Measurements from ENCODE around the gene BOLA1. TPM values are rescaled to one million over a fixed set of nuclear protein-coding genes. Genes with fewer than 3 reads are reported as not detected.
"Not testable (repeated sequence)": the region's sequence is repeated elsewhere in the genome, so short reads cannot be mapped to it uniquely, and the experiment has no call there.

BOLA1 gene, protein sequence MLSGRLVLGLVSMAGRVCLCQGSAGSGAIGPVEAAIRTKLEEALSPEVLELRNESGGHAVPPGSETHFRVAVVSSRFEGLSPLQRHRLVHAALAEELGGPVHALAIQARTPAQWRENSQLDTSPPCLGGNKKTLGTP
- polyA plus RNA-seq (2013, experiment 1 of 4), result 8.5 TPM
- polyA plus RNA-seq (2013, experiment 2 of 4), result 6.8 TPM
- 8.1 TPM for polyA plus RNA-seq (2013, experiment 3 of 4)
- 7.9 TPM for polyA plus RNA-seq (2013, experiment 4 of 4)

DNA sequence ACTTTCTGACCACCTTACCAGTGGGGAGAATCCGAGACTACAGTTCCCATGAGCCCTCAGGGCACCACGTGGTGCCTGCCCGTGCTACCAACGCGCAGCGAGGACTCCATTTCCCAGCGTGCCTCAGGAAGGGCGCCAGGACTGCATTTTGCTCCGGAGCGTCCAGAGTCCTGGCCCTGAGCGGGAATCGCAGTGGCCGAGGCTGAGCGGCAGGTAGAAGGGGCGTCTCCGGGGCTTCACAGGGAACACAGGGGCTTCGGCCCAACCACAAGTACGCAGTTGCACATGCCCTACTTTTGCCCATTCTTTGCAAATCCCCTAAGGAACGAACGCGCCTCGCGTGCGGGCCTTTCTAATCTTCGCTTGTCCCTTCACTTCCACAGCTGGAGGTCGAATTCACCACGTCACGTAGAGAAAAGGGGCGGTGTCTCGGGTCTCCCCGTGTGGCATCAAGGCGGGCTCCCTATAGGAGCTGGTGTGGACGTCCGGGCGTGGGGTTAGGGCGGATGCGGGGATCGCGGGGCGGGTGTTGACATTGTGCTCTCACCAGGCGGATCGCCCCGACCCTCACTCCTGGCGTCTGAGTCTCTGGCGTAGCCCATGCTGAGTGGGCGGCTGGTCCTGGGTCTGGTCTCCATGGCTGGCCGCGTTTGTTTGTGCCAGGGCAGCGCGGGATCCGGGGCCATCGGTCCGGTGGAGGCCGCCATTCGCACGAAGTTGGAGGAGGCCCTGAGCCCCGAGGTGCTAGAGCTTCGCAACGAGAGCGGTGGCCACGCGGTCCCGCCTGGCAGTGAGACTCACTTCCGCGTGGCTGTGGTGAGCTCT is at the start of gene BOLA1:
Gene BOLA1 (plus strand): TSS at position 109 of the 825 bp plus-strand sequence. CDS start 492 bp downstream, at position 601.
- Histone ChIP-seq H3K9me3 (ENCODE audit: control insufficient read depth, low read length) (no peaks in the 10 kb centered on the region), H3K4me3 (ENCODE audit: insufficient read depth, low read depth, low read length) (peak within 1 kb of the TSS; percentile 46), H3K27me3 (ENCODE audit: control insufficient read depth, insufficient read depth, low read length, poor library complexity, severe bottlenecking) (no peaks in the 10 kb centered on the region), H3K27ac (ENCODE audit: insufficient read depth, low read depth, low read length, poor library complexity, severe bottlenecking) (no peak within 1 kb of the TSS), H3K4me1 (ENCODE audit: control insufficient read depth, insufficient read depth, low read length) (no peaks in the 10 kb centered on the region), H3K36me3 (ENCODE audit: control insufficient read depth, insufficient read depth, low read length) (no peaks in the 10 kb centered on the region)
- WGBS, 2 experiments, result 65 to 69% methylated on average over 65 of the region's 65 CpGs

DNA sequence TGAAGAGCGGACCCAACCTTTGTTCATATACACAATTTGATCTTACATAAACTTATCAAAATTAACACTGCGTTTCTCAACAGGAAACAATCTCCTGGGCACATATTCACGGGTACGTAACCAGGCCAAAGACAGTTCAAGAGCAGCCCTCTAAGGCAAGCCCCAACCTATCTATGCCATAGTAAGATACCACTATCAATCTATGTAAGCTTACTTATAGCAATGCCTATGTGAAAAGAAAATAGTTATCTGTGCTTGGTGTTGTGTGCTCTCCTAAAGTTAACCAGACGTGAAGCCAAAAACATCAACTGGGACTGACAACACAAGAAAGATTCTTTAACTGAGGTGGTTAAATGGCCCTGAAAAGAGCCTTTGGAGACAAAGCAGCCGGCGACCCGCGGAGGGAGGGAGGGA is 49.4 kb upstream of the BOLA1 start:
- Histone ChIP-seq H3K27ac (ENCODE audit: insufficient read depth, low read depth, low read length, poor library complexity, severe bottlenecking) (peak overlapping the region; percentile 41), H3K27me3 (ENCODE audit: control insufficient read depth, insufficient read depth, low read length, poor library complexity, severe bottlenecking) (no peaks in the 10 kb centered on the region)
- 1 to 2% methylated on average over 5 of the region's 9 CpGs for WGBS, 2 experiments

DNA sequence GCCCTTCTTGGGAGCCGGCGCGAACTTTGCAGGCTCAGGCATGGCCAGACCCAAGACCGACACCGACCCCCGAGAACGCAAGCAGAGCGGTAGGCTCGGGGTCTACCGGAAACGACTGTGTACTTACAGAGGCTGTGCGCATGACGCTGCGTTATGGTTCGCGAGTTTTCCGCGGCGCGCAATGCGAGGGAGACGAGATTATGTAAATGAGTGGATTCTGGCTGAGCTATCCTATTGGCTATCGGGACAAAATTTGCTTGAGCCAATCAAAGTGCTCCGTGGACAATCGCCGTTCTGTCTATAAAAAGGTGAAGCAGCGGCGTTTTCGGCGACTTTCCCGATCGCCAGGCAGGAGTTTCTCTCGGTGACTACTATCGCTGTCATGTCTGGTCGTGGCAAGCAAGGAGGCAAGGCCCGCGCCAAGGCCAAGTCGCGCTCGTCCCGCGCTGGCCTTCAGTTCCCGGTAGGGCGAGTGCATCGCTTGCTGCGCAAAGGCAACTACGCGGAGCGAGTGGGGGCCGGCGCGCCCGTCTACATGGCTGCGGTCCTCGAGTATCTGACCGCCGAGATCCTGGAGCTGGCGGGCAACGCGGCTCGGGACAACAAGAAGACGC is 48.5 kb upstream of the BOLA1 start:
- H3K27ac ChIP-seq (ENCODE audit: insufficient read depth, low read depth, low read length, poor library complexity, severe bottlenecking); H3K36me3 ChIP-seq (ENCODE audit: control insufficient read depth, insufficient read depth, low read length); H3K9me3 ChIP-seq (ENCODE audit: control insufficient read depth, low read length); H3K4me3 ChIP-seq (ENCODE audit: insufficient read depth, low read depth, low read length); H3K4me1 ChIP-seq (ENCODE audit: control insufficient read depth, insufficient read depth, low read length); H3K27me3 ChIP-seq (ENCODE audit: control insufficient read depth, insufficient read depth, low read length, poor library complexity, severe bottlenecking): not testable (repeated sequence)
- WGBS, 2 experiments, result no CpG with 5 or more reads among the region's 62 CpGs

More for the DNA sequence above, 49.4 kb upstream of the BOLA1 start:
- Histone ChIP-seq H3K4me1 (ENCODE audit: control insufficient read depth, insufficient read depth, low read length) (peaks cover 8% of the 10 kb centered on the region), H3K36me3 (ENCODE audit: control insufficient read depth, insufficient read depth, low read length) (no peaks in the 10 kb centered on the region), H3K9me3 (ENCODE audit: control insufficient read depth, low read length) (no peaks in the 10 kb centered on the region), H3K4me3 (ENCODE audit: insufficient read depth, low read depth, low read length) (peak overlapping the region; percentile 53)

DNA sequence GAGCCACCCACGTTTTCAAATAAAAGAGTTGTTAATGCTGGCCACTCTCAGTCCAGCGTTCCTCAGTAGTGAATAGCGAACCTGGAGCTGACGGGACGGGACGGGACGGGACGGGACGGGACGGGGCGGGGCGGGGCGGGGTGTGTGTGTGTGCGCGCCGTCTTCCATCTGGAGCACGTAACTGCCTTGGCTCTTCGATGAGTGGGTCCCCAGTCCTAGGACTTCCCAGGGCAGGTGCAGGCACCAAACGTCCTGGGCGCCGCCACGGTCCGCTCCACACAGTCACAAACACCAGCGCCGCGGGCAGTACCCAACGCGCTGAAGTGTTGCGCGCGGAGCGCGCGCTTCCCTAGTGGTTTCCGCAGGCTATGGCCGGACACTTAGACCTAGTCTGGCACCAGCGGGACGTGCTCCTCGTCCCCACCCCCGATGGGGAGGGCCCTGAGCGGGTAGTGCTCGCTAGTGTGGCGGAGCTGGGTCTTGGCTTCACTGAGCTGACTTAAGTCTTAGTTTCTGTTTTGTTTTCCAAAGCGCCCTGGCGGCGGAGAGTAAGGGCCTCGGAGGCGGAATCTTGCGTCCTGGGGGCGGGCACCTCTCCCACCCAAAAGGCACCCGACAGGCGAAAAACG is 47.7 kb upstream of the BOLA1 start:
- not testable (repeated sequence) for H3K9me3 ChIP-seq (ENCODE audit: control insufficient read depth, low read length); H3K36me3 ChIP-seq (ENCODE audit: control insufficient read depth, insufficient read depth, low read length); H3K27me3 ChIP-seq (ENCODE audit: control insufficient read depth, insufficient read depth, low read length, poor library complexity, severe bottlenecking); H3K4me3 ChIP-seq (ENCODE audit: insufficient read depth, low read depth, low read length); H3K4me1 ChIP-seq (ENCODE audit: control insufficient read depth, insufficient read depth, low read length); H3K27ac ChIP-seq (ENCODE audit: insufficient read depth, low read depth, low read length, poor library complexity, severe bottlenecking)
- no CpG with 5 or more reads among the region's 53 CpGs for WGBS, 2 experiments

DNA sequence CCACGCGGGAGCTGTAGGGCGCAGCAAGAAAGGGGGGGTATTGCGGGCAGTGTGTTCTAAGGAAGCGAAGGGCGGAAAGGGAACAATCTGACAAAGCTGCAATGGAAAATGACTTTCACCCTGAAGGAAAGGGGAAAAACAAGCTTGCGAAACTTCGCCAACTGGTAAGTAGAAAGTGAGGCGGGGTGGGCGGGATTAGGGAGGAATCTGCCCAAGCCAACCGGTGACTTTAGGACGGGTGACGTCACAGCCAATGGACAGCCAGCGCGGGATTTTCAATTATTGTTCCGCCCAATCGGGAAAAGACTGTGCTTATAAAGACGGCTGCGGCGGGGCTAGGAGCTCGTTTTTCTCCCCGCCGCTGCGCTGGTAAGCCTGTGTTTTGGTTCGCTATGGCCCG is 47.1 kb upstream of the BOLA1 start:
- not testable (repeated sequence) for H3K4me1 ChIP-seq (ENCODE audit: control insufficient read depth, insufficient read depth, low read length); H3K4me3 ChIP-seq (ENCODE audit: insufficient read depth, low read depth, low read length); H3K27ac ChIP-seq (ENCODE audit: insufficient read depth, low read depth, low read length, poor library complexity, severe bottlenecking); H3K9me3 ChIP-seq (ENCODE audit: control insufficient read depth, low read length); H3K27me3 ChIP-seq (ENCODE audit: control insufficient read depth, insufficient read depth, low read length, poor library complexity, severe bottlenecking); H3K36me3 ChIP-seq (ENCODE audit: control insufficient read depth, insufficient read depth, low read length)
- no CpG with 5 or more reads among the region's 26 CpGs for WGBS, 2 experiments

DNA sequence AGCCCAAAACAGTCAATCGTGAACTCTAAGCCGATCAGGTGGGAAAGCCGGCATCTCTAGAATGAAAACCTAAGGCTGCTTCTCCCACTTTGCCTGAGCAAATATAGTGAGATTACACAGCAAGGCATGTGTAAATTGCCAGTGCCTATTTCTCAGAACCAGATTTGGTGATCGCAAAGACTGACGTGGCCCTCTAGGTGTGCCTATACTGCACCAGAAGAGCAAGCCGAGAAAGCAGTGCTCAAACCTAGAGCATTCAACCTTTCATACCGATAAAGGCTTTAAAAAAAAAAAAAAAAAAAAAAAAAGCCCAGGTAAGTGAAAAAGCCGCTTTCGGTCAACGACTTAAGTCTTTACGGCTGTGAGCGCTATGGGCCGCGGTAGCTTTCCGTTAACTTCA is 39.1 kb upstream of the BOLA1 start:
- not testable (repeated sequence) for H3K27ac ChIP-seq (ENCODE audit: insufficient read depth, low read depth, low read length, poor library complexity, severe bottlenecking); H3K36me3 ChIP-seq (ENCODE audit: control insufficient read depth, insufficient read depth, low read length); H3K9me3 ChIP-seq (ENCODE audit: control insufficient read depth, low read length); H3K4me1 ChIP-seq (ENCODE audit: control insufficient read depth, insufficient read depth, low read length); H3K27me3 ChIP-seq (ENCODE audit: control insufficient read depth, insufficient read depth, low read length, poor library complexity, severe bottlenecking); H3K4me3 ChIP-seq (ENCODE audit: insufficient read depth, low read depth, low read length)
- WGBS, 2 experiments, result no CpG with 5 or more reads among the region's 15 CpGs

DNA sequence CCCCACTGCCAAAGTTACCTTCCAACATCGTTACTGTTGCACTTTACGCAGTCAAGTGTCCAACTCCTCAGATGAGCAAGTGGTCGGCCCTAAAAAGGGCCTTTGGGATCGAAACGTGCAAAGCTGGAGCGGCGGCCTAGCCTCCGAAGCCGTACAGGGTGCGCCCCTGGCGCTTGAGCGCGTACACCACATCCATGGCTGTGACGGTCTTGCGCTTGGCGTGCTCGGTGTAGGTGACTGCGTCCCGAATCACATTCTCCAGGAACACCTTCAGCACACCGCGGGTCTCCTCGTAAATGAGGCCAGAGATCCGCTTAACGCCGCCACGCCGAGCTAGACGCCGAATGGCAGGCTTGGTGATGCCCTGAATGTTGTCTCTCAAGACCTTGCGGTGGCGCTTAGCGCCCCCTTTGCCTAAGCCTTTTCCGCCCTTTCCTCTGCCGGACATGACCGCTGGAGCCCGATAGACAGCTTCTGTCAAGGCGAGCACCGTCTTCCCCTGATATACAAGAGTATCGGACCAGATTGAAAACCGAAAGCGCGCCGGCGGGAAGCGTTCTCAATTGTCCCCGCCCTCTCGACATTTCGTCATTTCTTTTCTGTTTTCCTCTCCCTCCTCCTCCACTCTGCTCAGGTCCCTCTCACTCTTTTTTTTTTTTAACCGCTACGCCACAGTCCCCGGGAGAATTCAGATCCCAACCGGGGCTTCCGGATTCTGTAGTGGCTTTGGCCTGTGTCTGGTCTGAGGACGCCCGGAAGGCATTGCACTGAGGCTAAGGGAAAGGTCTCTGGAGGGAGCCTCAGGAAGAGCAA is 38.5 kb upstream of the BOLA1 start:
- H3K36me3 ChIP-seq (ENCODE audit: control insufficient read depth, insufficient read depth, low read length); H3K27ac ChIP-seq (ENCODE audit: insufficient read depth, low read depth, low read length, poor library complexity, severe bottlenecking); H3K4me1 ChIP-seq (ENCODE audit: control insufficient read depth, insufficient read depth, low read length); H3K27me3 ChIP-seq (ENCODE audit: control insufficient read depth, insufficient read depth, low read length, poor library complexity, severe bottlenecking); H3K9me3 ChIP-seq (ENCODE audit: control insufficient read depth, low read length); H3K4me3 ChIP-seq (ENCODE audit: insufficient read depth, low read depth, low read length): not testable (repeated sequence)
- WGBS, 2 experiments, result no CpG with 5 or more reads among the region's 55 CpGs

DNA sequence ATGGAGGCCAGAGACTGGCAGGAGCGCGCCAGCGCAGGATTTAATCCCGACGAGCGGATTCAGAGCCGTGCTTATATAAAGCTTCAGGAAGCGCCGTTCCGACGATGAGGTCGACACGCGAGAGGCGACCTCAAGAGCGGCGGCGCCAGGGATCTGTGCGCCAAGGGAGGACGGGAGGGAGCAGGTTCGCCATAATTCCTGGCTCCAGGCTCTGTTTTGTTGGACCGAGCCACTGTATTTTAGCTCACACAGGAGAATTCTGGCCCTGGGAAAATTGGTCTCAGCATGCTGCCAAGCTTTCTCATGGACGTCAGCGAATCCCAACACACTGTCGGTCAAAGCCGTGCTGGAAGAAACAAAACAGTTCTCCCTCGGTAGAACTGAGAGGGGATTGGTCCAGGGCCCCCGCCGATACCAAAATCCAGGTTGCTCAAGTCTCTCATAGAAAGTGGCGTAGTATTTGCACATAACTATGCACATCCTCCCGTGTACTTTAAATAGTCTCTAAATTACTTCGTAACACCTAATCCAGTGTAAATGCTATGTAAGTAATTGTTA is 37.8 kb upstream of the BOLA1 start:
- no CpG with 5 or more reads among the region's 32 CpGs for WGBS, 2 experiments
- H3K27me3 ChIP-seq (ENCODE audit: control insufficient read depth, insufficient read depth, low read length, poor library complexity, severe bottlenecking); H3K4me1 ChIP-seq (ENCODE audit: control insufficient read depth, insufficient read depth, low read length); H3K4me3 ChIP-seq (ENCODE audit: insufficient read depth, low read depth, low read length); H3K27ac ChIP-seq (ENCODE audit: insufficient read depth, low read depth, low read length, poor library complexity, severe bottlenecking); H3K36me3 ChIP-seq (ENCODE audit: control insufficient read depth, insufficient read depth, low read length); H3K9me3 ChIP-seq (ENCODE audit: control insufficient read depth, low read length): not testable (repeated sequence)

DNA sequence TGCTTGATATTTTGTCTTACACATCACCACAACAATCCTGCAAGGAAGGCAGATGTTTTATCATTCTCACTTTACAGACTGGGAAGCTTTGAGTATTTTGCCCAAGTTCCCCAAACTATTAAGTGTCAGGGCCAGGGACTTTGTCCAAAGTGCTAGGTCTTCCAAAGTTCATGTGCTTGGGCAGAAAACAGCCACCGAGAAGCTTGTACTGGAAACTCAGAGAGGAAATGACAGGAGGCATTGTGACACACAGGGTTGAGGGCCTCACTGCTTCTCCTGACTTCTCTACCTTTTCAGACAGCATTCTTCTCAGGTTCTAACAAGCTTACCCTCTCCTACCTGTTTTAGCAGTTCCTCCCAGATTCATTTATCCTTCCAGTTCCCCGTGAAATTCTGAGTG is 32.5 kb upstream of the BOLA1 start:
- no CpG with 5 or more reads among the region's 2 CpGs for WGBS, 2 experiments
- not testable (repeated sequence) for H3K4me1 ChIP-seq (ENCODE audit: control insufficient read depth, insufficient read depth, low read length); H3K36me3 ChIP-seq (ENCODE audit: control insufficient read depth, insufficient read depth, low read length); H3K27me3 ChIP-seq (ENCODE audit: control insufficient read depth, insufficient read depth, low read length, poor library complexity, severe bottlenecking); H3K4me3 ChIP-seq (ENCODE audit: insufficient read depth, low read depth, low read length); H3K27ac ChIP-seq (ENCODE audit: insufficient read depth, low read depth, low read length, poor library complexity, severe bottlenecking); H3K9me3 ChIP-seq (ENCODE audit: control insufficient read depth, low read length)

Measured in ectodermal cell (in vitro differentiated cells).